ENCODE results near the gene ATP6V1A. TPM values are rescaled to one million over a fixed set of nuclear protein-coding genes. Genes with fewer than 3 reads are reported as not detected.

The ATP6V1A gene
- total and polyA plus RNA-seq, 12 donors: 7.1 to 40.8 (median 18.6) TPM

GRCh38 chr3:113751141-113751540 lies 4.3 kb downstream of the ATP6V1A start:
- ATAC-seq: no peak
- no peaks in the 10 kb centered on the region for H3K9me3 ChIP-seq
- TF ChIP-seq CTCF (IDR thresholded peaks at IDR 0.05): no peak
- H3K36me3 ChIP-seq: no peaks in the 10 kb centered on the region
- no peaks in the 10 kb centered on the region for H3K27me3 ChIP-seq
- intact Hi-C loops (cut with DNase I): no loop called here
- no peak overlapping the region for H3K4me3 ChIP-seq
- peaks cover 3 to 71% (median 29%) of the 10 kb centered on the region in 9 donors for H3K4me1 ChIP-seq
- DNase-seq: no peak
- H3K27ac ChIP-seq: no peak overlapping the region

GRCh38 chr3:113753376-113753985 lies 6.6 kb downstream of the ATP6V1A start:
- Histone ChIP-seq H3K9me3 (peaks cover 0 to 9% (median 4%) of the 10 kb centered on the region in 11 donors), H3K27ac (no peak overlapping the region), H3K36me3 (no peaks in the 10 kb centered on the region), H3K4me3 (no peak overlapping the region), H3K27me3 (no peaks in the 10 kb centered on the region), H3K4me1 (peaks cover 0 to 60% (median 18%) of the 10 kb centered on the region in 9 donors)
- TF ChIP-seq CTCF (IDR thresholded peaks at IDR 0.05): no peak
- ATAC-seq: no peak
- 75 to 81% methylated on average over 4 of the region's 4 CpGs for WGBS, 2 donors
- DNase-seq: no peak
- intact Hi-C loops (cut with DNase I): no loop called here

- intact Hi-C loops (cut with DNase I): no loop called here
- no peak for TF ChIP-seq CTCF (IDR thresholded peaks at IDR 0.05)
- 78 to 83% methylated on average over 5 of the region's 5 CpGs for WGBS, 2 donors
- Histone ChIP-seq H3K4me3 (no peak overlapping the region), H3K36me3 (no peaks in the 10 kb centered on the region), H3K4me1 (peaks cover 0 to 49% (median 13%) of the 10 kb centered on the region in 9 donors), H3K27ac (peak overlapping the region in 1 of 10 donors; percentile 8), H3K27me3 (no peaks in the 10 kb centered on the region), H3K9me3 (peaks cover 0 to 15% (median 6%) of the 10 kb centered on the region in 11 donors)
- DNase-seq (no peak), ATAC-seq (no peak)
Measured at GRCh38 chr3:113754494-113755159, 7.8 kb downstream of the ATP6V1A start.

- 98 to 100% methylated on average over 1 of the region's 1 CpG for WGBS, 2 donors
- TF ChIP-seq CTCF (IDR thresholded peaks at IDR 0.05): no peak
- intact Hi-C loops (cut with DNase I): no loop called here
- ATAC-seq (no peak), DNase-seq (no peak)
- Histone ChIP-seq H3K27me3 (no peaks in the 10 kb centered on the region), H3K27ac (no peak overlapping the region), H3K4me3 (no peak overlapping the region), H3K9me3 (peaks cover 0 to 15% (median 6%) of the 10 kb centered on the region in 11 donors), H3K36me3 (no peaks in the 10 kb centered on the region), H3K4me1 (peaks cover 0 to 19% (median 7%) of the 10 kb centered on the region in 9 donors)
Measured at GRCh38 chr3:113758389-113759024, 11.7 kb downstream of the ATP6V1A start.

All from heart right ventricle (tissue), 16 donors.